Measurements from ENCODE around the gene RCBTB1. TPM values are rescaled to one million over a fixed set of nuclear protein-coding genes. Genes with fewer than 3 reads are reported as not detected.
"Not testable (repeated sequence)": the region's sequence is repeated elsewhere in the genome, so short reads cannot be mapped to it uniquely, and the experiment has no call there.

Gene RCBTB1
- total RNA-seq, 1 donor = 26.4 TPM

GRCh38 chr13:49498206-49498605, 87.2 kb downstream of the RCBTB1 start:
- Histone ChIP-seq H3K4me3 (ENCODE audit: insufficient read depth, low read length) (no peak overlapping the region), H3K79me2 (ENCODE audit: insufficient read depth, low read length) (peaks cover 8% of the 10 kb centered on the region), H3K9me3 (ENCODE audit: low read depth, low read length) (no peaks in the 10 kb centered on the region), H3K36me3 (ENCODE audit: insufficient read depth, low read length) (no peaks in the 10 kb centered on the region), H2AFZ (ENCODE audit: low read length) (no peak overlapping the region), H3K27ac (ENCODE audit: low read depth, low read length) (no peak overlapping the region), H3K27me3 (ENCODE audit: insufficient read depth, low read length) (no peaks in the 10 kb centered on the region), H3K4me2 (ENCODE audit: insufficient read depth, low read length) (no peak overlapping the region), H3K4me1 (ENCODE audit: insufficient read depth, low read length) (peaks cover 29% of the 10 kb centered on the region), H4K20me1 (ENCODE audit: insufficient read depth, low read length) (no peaks in the 10 kb centered on the region)
- DNase-seq (ENCODE audit: insufficient read length, low spot score, missing footprints) = no peak
- TF ChIP-seq, protein P1, sequence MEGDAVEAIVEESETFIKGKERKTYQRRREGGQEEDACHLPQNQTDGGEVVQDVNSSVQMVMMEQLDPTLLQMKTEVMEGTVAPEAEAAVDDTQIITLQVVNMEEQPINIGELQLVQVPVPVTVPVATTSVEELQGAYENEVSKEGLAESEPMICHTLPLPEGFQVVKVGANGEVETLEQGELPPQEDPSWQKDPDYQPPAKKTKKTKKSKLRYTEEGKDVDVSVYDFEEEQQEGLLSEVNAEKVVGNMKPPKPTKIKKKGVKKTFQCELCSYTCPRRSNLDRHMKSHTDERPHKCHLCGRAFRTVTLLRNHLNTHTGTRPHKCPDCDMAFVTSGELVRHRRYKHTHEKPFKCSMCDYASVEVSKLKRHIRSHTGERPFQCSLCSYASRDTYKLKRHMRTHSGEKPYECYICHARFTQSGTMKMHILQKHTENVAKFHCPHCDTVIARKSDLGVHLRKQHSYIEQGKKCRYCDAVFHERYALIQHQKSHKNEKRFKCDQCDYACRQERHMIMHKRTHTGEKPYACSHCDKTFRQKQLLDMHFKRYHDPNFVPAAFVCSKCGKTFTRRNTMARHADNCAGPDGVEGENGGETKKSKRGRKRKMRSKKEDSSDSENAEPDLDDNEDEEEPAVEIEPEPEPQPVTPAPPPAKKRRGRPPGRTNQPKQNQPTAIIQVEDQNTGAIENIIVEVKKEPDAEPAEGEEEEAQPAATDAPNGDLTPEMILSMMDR (IDR thresholded peaks at IDR 0.05; ENCODE audit: extremely low read depth, low read depth, low read length) = no peak

- H3K4me1 ChIP-seq (ENCODE audit: insufficient read depth, low read length) = peaks cover 27% of the 10 kb centered on the region
- peaks cover 4% of the 10 kb centered on the region for H3K79me2 ChIP-seq (ENCODE audit: insufficient read depth, low read length)
- H4K20me1 ChIP-seq (ENCODE audit: insufficient read depth, low read length) = no peaks in the 10 kb centered on the region
- DNase-seq (ENCODE audit: insufficient read length, low spot score, missing footprints) = peak; percentile 61
- H3K27ac ChIP-seq (ENCODE audit: low read depth, low read length) = no peak overlapping the region
- H3K27me3 ChIP-seq (ENCODE audit: insufficient read depth, low read length) = no peaks in the 10 kb centered on the region
- no peak overlapping the region for H3K4me2 ChIP-seq (ENCODE audit: insufficient read depth, low read length)
- no peak overlapping the region for H3K4me3 ChIP-seq (ENCODE audit: insufficient read depth, low read length)
- TF ChIP-seq, protein P1 (IDR thresholded peaks at IDR 0.05; ENCODE audit: extremely low read depth, low read depth, low read length) = no peak
- H2AFZ ChIP-seq (ENCODE audit: low read length) = no peak overlapping the region
- no peaks in the 10 kb centered on the region for H3K36me3 ChIP-seq (ENCODE audit: insufficient read depth, low read length)
- H3K9me3 ChIP-seq (ENCODE audit: low read depth, low read length) = no peaks in the 10 kb centered on the region
These were observed 88.1 kb downstream of the RCBTB1 start for GRCh38 chr13:49497272-49497671.

DNA sequence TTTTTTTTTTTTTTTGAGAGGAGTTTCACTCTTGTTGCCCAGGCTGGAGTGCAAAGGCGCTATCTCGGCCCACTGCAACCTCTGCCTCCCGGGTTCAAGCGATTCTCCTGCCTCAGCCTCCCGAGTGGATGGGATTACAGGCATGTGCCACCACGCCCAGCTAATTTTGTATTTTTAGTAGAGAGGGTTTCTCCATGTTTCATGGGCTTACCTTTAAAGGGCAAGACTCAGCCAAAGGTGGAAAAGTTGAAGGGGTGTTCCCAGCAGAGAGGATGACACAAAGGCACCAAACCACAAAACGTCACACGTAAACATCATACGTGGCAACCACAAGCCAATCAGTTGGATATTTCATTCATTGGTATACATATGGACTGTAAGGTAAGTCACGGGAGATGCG, 88.5 kb downstream of the RCBTB1 start:
- H3K4me3 ChIP-seq (ENCODE audit: insufficient read depth, low read length); H3K27me3 ChIP-seq (ENCODE audit: insufficient read depth, low read length); H3K9me3 ChIP-seq (ENCODE audit: low read depth, low read length); H4K20me1 ChIP-seq (ENCODE audit: insufficient read depth, low read length); H3K27ac ChIP-seq (ENCODE audit: low read depth, low read length); H3K4me2 ChIP-seq (ENCODE audit: insufficient read depth, low read length); DNase-seq (ENCODE audit: insufficient read length, low spot score, missing footprints); H3K36me3 ChIP-seq (ENCODE audit: insufficient read depth, low read length); H3K79me2 ChIP-seq (ENCODE audit: insufficient read depth, low read length); H2AFZ ChIP-seq (ENCODE audit: low read length): not testable (repeated sequence)
- H3K4me1 ChIP-seq (ENCODE audit: insufficient read depth, low read length) = peaks cover 27% of the 10 kb centered on the region

DNA sequence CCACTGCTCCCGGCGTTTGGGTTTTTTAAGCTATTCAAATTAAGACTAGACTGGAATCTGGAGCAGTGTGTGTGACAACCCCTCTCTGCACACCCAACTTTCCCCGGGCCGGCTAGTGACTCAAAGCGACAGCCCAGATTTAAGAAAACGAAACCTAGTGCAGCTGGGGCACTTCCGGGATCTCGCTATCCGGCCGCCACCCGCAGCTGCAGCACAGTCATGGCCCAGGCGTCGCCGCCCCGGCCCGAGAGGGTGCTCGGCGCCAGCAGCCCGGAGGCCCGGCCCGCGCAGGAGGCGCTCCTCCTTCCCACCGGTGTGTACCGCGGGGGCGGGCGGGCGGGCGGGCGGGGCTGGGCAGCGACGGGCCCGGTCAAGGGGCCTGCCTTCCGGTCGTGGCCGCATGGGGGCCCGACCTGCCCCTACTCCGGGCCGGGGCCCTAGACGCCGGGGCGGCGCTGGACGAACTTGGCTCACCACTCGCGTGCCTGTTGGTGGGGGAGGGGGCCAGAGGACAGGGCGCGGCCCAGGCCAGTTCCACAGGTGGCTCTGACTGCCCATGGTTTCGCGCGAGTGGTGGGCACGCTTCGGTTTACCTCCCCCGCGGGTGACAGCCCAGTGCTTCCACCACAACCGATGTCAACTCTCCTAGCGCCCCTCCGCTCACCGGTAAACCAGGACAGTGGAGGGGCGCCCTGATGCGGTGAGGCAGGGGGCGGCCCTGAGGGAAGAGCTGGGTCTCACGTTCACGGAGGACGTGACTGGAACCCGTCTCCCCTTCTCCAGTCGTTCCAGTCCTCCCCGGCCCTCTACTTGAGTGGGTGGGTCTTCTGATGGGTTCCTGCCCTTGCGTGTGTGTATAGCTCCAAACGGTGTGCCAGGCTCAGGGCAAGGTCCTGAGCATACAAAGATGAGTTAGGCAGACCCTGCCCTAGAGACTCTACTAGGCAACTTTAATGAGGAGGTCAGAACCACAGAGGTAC, 89.3 kb downstream of the RCBTB1 start, which contains the start of gene PHF11:
Gene PHF11, plus strand, starts transcription at position 171 of the 980 bp plus-strand sequence. Its CDS starts 49 bp downstream, at position 220.
- H3K79me2 ChIP-seq (ENCODE audit: insufficient read depth, low read length) = peaks cover 2% of the 10 kb centered on the region
- peak within 1 kb of the TSS; percentile 87 for H3K4me2 ChIP-seq (ENCODE audit: insufficient read depth, low read length)
- peak within 1 kb of the TSS; percentile 70 for H3K27ac ChIP-seq (ENCODE audit: low read depth, low read length)

More for the DNA sequence above, 89.3 kb downstream of the RCBTB1 start, which contains the start of gene PHF11:
- Histone ChIP-seq H3K36me3 (ENCODE audit: insufficient read depth, low read length) (no peaks in the 10 kb centered on the region), H3K4me3 (ENCODE audit: insufficient read depth, low read length) (peak within 1 kb of the TSS; percentile 70), H3K9me3 (ENCODE audit: low read depth, low read length) (no peaks in the 10 kb centered on the region), H3K27me3 (ENCODE audit: insufficient read depth, low read length) (no peaks in the 10 kb centered on the region), H4K20me1 (ENCODE audit: insufficient read depth, low read length) (no peaks in the 10 kb centered on the region), H3K4me1 (ENCODE audit: insufficient read depth, low read length) (peaks cover 27% of the 10 kb centered on the region), H2AFZ (ENCODE audit: low read length) (peak within 1 kb of the TSS; percentile 89)
- DNase-seq (ENCODE audit: insufficient read length, low spot score, missing footprints) = peak; percentile 95
- TF ChIP-seq, protein P1 (IDR thresholded peaks at IDR 0.05; ENCODE audit: extremely low read depth, low read depth, low read length) = no peak

Data from osteoblast (primary cell).